DND-41 (cell line): ENCODE measurements around the gene CERS2.

Experiments used
- ATAC-seq: fragments of 200-7000 bp; cut with Tn5 transposase; 3 replicates; pipeline ENCODE4 v1.9.1; 2021; ENCODE audit warnings: low read depth; ENCODE audit not compliant: insufficient read depth
- DNase-seq: peaks from one replicate; pipeline ENCODE4 v3.0.0-alpha.2; 2020
- H2AFZ ChIP-seq: 2 replicates; pipeline ENCODE4 v1.6.0; 2012; ENCODE audit warnings: low read depth, low read length
- H3K27ac ChIP-seq: 2 replicates; pipeline ENCODE4 v1.5.1; 2012; ENCODE audit warnings: low read length, inconsistent platforms
- H3K27me3 ChIP-seq: fragments of 200-600 bp; sonication (generic); 2 replicates; pipeline ENCODE4 v1.6.0; 2012; ENCODE audit warnings: low read length, mild to moderate bottlenecking, inconsistent platforms; ENCODE audit not compliant: insufficient read depth, poor library complexity
- H3K36me3 ChIP-seq: 2 replicates; pipeline ENCODE4 v1.5.1; 2012; ENCODE audit warnings: low read length, inconsistent platforms; ENCODE audit not compliant: insufficient read depth
- H3K4me1 ChIP-seq: 2 replicates; pipeline ENCODE4 v1.5.1; 2012; ENCODE audit warnings: mild to moderate bottlenecking, low read length; ENCODE audit not compliant: insufficient read depth
- H3K4me2 ChIP-seq: 2 replicates; pipeline ENCODE4 v1.6.0; 2012; ENCODE audit warnings: mild to moderate bottlenecking, moderate library complexity, low read length, inconsistent platforms; ENCODE audit not compliant: insufficient read depth
- H3K4me3 ChIP-seq, 2 experiments: fragments of 200-600 bp in 1 of 2; shearing (Covaris generic) in 1 of 2; 2 replicates each; pipeline ENCODE4 v1.5.1; 2012 to 2016; ENCODE audit warnings: inconsistent platforms in 2 of 2, low read length in 2 of 2, mild to moderate bottlenecking in 2 of 2, low read depth in 1 of 2, moderate library complexity in 1 of 2
- H3K79me2 ChIP-seq: 2 replicates; pipeline ENCODE4 v1.6.0; 2012; ENCODE audit warnings: low read length, inconsistent platforms; ENCODE audit not compliant: insufficient read depth
- H3K9ac ChIP-seq: 2 replicates; pipeline ENCODE4 v1.6.0; 2012; ENCODE audit warnings: low read depth, mild to moderate bottlenecking, inconsistent platforms, low read length, moderate library complexity
- H3K9me3 ChIP-seq: 2 replicates; pipeline ENCODE4 v1.5.1; 2012; ENCODE audit warnings: low read length, moderate library complexity, mild to moderate bottlenecking, inconsistent platforms; ENCODE audit not compliant: insufficient read depth, severe bottlenecking
- H4K20me1 ChIP-seq: 2 replicates; pipeline ENCODE4 v1.6.0; 2012; ENCODE audit warnings: low read length; ENCODE audit not compliant: insufficient read depth
- CTCF ChIP-seq: IDR thresholded peaks from 2 replicates; pipeline ENCODE4 v1.5.1; 2012; ENCODE audit warnings: borderline replicate concordance, low read length, moderate library complexity, mild to moderate bottlenecking; ENCODE audit not compliant: poor library complexity, severe bottlenecking; ENCODE audit errors: extremely low read depth
- EZH2 ChIP-seq: IDR thresholded peaks from 3 replicates; pipeline ENCODE4 v1.6.1; 2012; ENCODE audit warnings: borderline replicate concordance, low read depth, mild to moderate bottlenecking, moderate library complexity, low read length, inconsistent platforms; ENCODE audit not compliant: severe bottlenecking

CERS2 gene

GRCh38 chr1:150999926-151000325 is 25.3 kb upstream of the CERS2 start:
- ATAC-seq (no peak), DNase-seq (no peak)
- H4K20me1 ChIP-seq: no peaks in the 10 kb centered on the region
- no peak overlapping the region for H2AFZ ChIP-seq
- TF ChIP-seq CTCF (no peak), EZH2 (no peak)
- H3K4me3 ChIP-seq: no peak overlapping the region
- no peak overlapping the region for H3K27ac ChIP-seq
- H3K27me3 ChIP-seq: no peaks in the 10 kb centered on the region
- no peaks in the 10 kb centered on the region for H3K9me3 ChIP-seq
- peaks cover 30% of the 10 kb centered on the region for H3K4me1 ChIP-seq
- no peak overlapping the region for H3K9ac ChIP-seq
- H3K4me2 ChIP-seq: no peak overlapping the region
- no peaks in the 10 kb centered on the region for H3K79me2 ChIP-seq
- H3K36me3 ChIP-seq: no peaks in the 10 kb centered on the region; the same call in 1 of the 2 replicates

- DNase-seq (no peak), ATAC-seq (no peak)
- H3K9ac ChIP-seq: no peak overlapping the region
- H2AFZ ChIP-seq: no peak overlapping the region
- H3K4me1 ChIP-seq: peaks cover 24% of the 10 kb centered on the region
- no peak overlapping the region for H3K4me3 ChIP-seq
- H3K4me2 ChIP-seq: no peak overlapping the region
- no peaks in the 10 kb centered on the region for H3K79me2 ChIP-seq
- no peak overlapping the region for H3K27ac ChIP-seq
- H3K27me3 ChIP-seq: no peaks in the 10 kb centered on the region
- no peaks in the 10 kb centered on the region for H3K9me3 ChIP-seq
- no peaks in the 10 kb centered on the region for H4K20me1 ChIP-seq
- no peak for TF ChIP-seq EZH2
- TF ChIP-seq CTCF: no peak
- H3K36me3 ChIP-seq: no peaks in the 10 kb centered on the region; the same call in 1 of the 2 replicates
These were observed 24.5 kb upstream of the CERS2 start for GRCh38 chr1:150999051-150999674.

- ATAC-seq: no peak
- no peaks in the 10 kb centered on the region for H3K27me3 ChIP-seq
- no peak overlapping the region for H3K4me3 ChIP-seq
- TF ChIP-seq CTCF: no peak
- TF ChIP-seq EZH2: no peak
- H3K4me1 ChIP-seq: peaks cover 16% of the 10 kb centered on the region
- H3K9ac ChIP-seq: no peak overlapping the region
- H2AFZ ChIP-seq: no peak overlapping the region
- no peak overlapping the region for H3K4me2 ChIP-seq
- H3K27ac ChIP-seq: no peak overlapping the region
- no peaks in the 10 kb centered on the region for H3K79me2 ChIP-seq
- no peak for DNase-seq
- no peaks in the 10 kb centered on the region for H4K20me1 ChIP-seq
- no peaks in the 10 kb centered on the region for H3K9me3 ChIP-seq
- no peaks in the 10 kb centered on the region; the same call in 1 of the 2 replicates for H3K36me3 ChIP-seq
These were observed 23.3 kb upstream of the CERS2 start for GRCh38 chr1:150997949-150998348.
